Activated naive CD4-positive, alpha-beta T cell treated with anti-CD3 and anti-CD28 coated beads, Interleukin-2, amount 10 ng/mL, durations not matched to agents 7 days and 5 days (primary cell): ENCODE results near the gene TJP2.
"Not testable (repeated sequence)": the region's sequence is repeated elsewhere in the genome, so short reads cannot be mapped to it uniquely, and the experiment has no call there.

Experiments used
- CTCF ChIA-PET: fragments of 350-600 bp; sonication (Branson Sonifier 250); formaldehyde crosslinking; loops from one replicate; lab custom pipeline; 2021; ENCODE audit warnings: antibody characterized with exemption; lab: Charles Lee
- DNase-seq: peaks from one replicate; pipeline ENCODE4 v3.0.0-alpha.2; 2020
- H3K27ac Mint-ChIP-seq: one replicate; pipeline ENCODE4 v1.8.0; 2021; ENCODE audit warnings: mild to moderate bottlenecking, moderate library complexity, mixed read lengths
- H3K27me3 Mint-ChIP-seq: one replicate; pipeline ENCODE4 v1.8.0; 2021; ENCODE audit warnings: mild to moderate bottlenecking, mixed read lengths
- H3K36me3 Mint-ChIP-seq: one replicate; pipeline ENCODE4 v1.8.0; 2021; ENCODE audit warnings: mixed read lengths
- H3K4me1 Mint-ChIP-seq: one replicate; pipeline ENCODE4 v1.8.0; 2021; ENCODE audit warnings: mixed read lengths
- H3K4me3 Mint-ChIP-seq: one replicate; pipeline ENCODE4 v1.8.0; 2021; ENCODE audit warnings: mild to moderate bottlenecking, moderate library complexity, mixed read lengths
- H3K9me3 Mint-ChIP-seq: one replicate; pipeline ENCODE4 v1.8.0; 2021; ENCODE audit warnings: mixed read lengths

TJP2 gene

DNA sequence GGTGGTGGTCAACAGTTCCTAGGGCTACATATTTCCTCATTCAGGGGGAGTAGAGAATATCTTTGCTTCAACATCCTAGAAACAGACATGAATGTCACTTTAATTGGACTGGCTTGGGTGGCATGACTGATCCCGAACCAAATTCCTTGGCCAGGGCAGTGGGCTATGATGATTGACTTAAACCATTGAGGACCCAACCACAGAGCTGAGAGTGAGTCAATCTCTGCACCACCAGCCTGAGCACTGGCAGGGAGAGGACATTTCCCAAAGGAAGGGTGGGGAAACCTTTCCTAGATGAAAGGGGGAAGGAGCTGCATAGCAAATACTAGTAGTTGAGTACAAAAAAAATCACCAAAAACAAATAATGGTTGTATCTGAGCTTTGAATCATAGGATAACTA lies 98.1 kb downstream of the TJP2 start:
- no peak overlapping the region for H3K27ac Mint-ChIP-seq
- H3K36me3 Mint-ChIP-seq: no peaks in the 10 kb centered on the region
- CTCF ChIA-PET: no interaction called here
- peaks cover 3% of the 10 kb centered on the region for H3K27me3 Mint-ChIP-seq
- H3K9me3 Mint-ChIP-seq: peaks cover 4% of the 10 kb centered on the region
- H3K4me3 Mint-ChIP-seq: no peak overlapping the region
- no peak for DNase-seq
- H3K4me1 Mint-ChIP-seq: no peaks in the 10 kb centered on the region

DNA sequence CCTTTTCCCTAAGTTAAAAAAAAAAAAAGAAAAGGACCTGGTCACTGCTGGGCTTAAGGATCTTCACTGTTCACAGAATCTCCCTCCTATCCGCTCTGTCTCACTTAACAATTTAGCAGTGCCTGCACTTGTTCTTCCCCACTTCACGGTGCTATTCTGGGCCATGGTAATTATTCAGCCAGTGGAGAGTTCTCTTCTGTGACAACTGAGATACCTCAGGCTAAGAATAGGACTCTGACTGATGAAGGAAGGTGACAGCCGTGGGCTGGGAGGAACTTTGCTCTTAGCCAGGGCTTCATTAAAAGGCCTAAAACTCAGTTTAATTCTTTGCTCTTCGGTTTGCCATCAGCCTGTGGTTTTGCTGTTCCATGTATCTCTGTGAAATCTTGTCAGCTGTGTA lies 99.1 kb downstream of the TJP2 start:
- CTCF ChIA-PET: no interaction called here
- H3K9me3 Mint-ChIP-seq: peaks cover 4% of the 10 kb centered on the region
- H3K36me3 Mint-ChIP-seq: no peaks in the 10 kb centered on the region
- no peak overlapping the region for H3K27ac Mint-ChIP-seq
- H3K4me1 Mint-ChIP-seq: no peaks in the 10 kb centered on the region
- peaks cover 3% of the 10 kb centered on the region for H3K27me3 Mint-ChIP-seq
- no peak for DNase-seq
- no peak overlapping the region for H3K4me3 Mint-ChIP-seq

DNA sequence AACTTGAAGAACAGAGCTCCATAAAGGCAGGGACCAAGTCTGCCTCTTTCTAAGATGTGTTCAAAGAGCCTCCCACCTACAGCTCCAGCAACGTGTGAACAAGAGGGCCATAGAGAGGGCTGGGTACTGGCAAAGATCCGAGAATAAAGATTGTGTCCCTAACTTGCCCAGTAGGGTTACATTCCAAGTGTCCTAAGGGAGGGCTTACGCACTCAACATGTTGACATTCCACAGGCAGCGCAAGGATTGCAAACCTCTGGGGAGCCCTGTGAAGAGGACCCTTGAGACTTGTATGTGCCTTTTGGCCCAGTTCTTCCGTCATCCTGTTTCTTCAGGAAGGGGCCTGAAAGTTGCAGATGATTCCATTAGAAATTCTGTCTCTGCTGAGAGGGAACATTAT lies 102.7 kb downstream of the TJP2 start:
- no peak for DNase-seq
- H3K9me3 Mint-ChIP-seq: peaks cover 9% of the 10 kb centered on the region
- CTCF ChIA-PET: no interaction called here
- H3K36me3 Mint-ChIP-seq: no peaks in the 10 kb centered on the region
- no peak overlapping the region for H3K27ac Mint-ChIP-seq
- H3K4me3 Mint-ChIP-seq: no peak overlapping the region
- H3K27me3 Mint-ChIP-seq: peaks cover 3% of the 10 kb centered on the region
- H3K4me1 Mint-ChIP-seq: no peaks in the 10 kb centered on the region

DNA sequence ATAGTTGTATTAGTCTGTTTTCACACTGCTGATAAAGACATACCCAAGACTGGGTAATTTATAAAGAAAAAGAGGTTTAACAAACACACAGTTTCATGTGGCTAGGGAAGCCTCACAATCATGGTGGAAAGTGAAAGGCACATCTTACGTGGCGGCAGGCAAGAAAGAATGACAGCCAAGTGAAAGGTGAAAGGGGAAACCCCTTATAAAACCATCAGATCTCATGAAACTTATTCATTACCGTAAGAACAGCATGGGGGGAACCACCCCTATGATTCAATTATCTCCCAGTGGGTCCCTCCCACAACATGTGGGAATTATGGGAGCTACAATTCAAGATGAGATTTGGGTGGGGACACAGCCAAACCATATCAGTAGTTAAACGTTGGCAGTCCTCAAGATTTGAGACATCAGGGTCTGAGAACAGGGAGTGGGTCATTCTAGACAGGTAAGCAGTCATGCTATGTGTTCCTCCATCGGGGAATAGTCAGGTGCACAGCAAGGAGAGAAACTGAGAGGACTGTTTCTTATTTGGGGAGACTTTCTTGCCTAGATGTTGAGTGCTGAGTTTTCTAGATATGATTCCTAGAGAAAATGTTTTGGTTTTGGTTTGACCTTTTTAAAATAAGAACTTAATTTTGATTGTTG lies 105.1 kb downstream of the TJP2 start:
- DNase-seq: no peak
- H3K9me3 Mint-ChIP-seq: peaks cover 9% of the 10 kb centered on the region
- H3K4me3 Mint-ChIP-seq: no peak overlapping the region
- H3K27ac Mint-ChIP-seq: no peak overlapping the region
- no peaks in the 10 kb centered on the region for H3K4me1 Mint-ChIP-seq
- no peaks in the 10 kb centered on the region for H3K36me3 Mint-ChIP-seq
- no peaks in the 10 kb centered on the region for H3K27me3 Mint-ChIP-seq
- CTCF ChIA-PET: no interaction called here

DNA sequence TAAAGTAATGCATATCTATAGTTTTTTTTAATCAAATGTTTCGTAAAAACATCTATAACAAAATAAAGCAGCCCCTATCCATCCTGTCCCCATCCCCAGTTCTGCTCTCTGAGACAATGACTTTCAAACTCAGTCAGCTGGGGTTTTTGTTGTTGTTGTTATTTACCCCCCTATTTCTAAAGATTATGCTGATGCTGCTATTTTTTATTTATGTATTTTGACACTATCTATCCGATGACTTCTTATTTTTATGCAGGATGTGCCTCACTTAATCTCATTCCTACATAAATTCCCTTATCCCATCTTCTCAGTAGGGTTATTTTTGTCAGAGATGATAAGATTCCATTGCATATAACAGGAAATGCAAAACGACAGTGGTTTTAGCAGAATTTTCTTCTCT lies 105.7 kb downstream of the TJP2 start:
- Mint-ChIP-seq H3K9me3 (peaks cover 9% of the 10 kb centered on the region), H3K4me3 (no peak overlapping the region), H3K36me3 (no peaks in the 10 kb centered on the region), H3K27ac (no peak overlapping the region), H3K27me3 (no peaks in the 10 kb centered on the region), H3K4me1 (no peaks in the 10 kb centered on the region)
- CTCF ChIA-PET: no interaction called here
- no peak for DNase-seq

DNA sequence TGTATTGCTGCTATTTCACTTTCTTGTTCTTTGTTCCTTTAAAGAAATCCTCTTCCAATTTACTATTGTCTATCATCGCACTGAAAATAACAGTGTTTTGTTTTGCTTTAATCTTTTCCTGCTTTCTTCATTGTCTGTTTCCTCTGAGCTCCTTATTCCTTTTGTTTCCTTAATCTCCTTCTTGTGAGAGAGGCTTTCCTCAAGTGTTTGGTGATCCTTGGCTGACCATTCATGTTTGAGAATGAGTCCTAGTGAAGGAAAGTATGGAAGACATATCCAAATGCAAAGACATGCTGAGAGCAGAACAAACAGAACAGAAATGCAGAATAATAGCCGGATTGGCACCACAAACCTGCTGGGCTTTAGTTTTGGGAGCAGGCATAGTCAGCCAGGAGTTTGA lies 108.9 kb downstream of the TJP2 start:
- no peak overlapping the region for H3K27ac Mint-ChIP-seq
- no peaks in the 10 kb centered on the region for H3K4me1 Mint-ChIP-seq
- H3K4me3 Mint-ChIP-seq: no peak overlapping the region
- no peak for DNase-seq
- peaks cover 7% of the 10 kb centered on the region for H3K9me3 Mint-ChIP-seq
- CTCF ChIA-PET: no interaction called here
- no peaks in the 10 kb centered on the region for H3K36me3 Mint-ChIP-seq
- no peaks in the 10 kb centered on the region for H3K27me3 Mint-ChIP-seq

DNA sequence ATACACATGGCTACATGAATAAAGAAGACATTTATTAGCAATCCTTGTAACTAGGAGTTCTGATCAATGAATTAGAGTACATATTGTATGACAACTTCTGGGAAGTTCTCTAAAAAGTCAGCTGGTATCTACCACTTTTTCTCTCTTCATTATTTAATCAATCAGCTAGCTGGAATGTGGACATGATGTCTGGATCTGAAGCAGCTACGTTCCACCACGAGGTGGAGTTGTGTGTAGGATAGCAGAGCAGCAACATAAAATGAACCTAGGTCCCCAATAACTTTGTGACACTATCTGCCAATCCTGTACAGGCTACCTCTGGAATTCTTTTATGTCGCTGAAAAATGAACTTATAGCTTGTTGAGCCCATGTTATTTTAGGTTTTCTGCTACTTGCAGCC lies 118.0 kb downstream of the TJP2 start:
- Mint-ChIP-seq H3K4me1 (no peaks in the 10 kb centered on the region), H3K9me3 (no peaks in the 10 kb centered on the region), H3K4me3 (no peak overlapping the region), H3K27ac (no peak overlapping the region), H3K27me3 (peaks cover 9% of the 10 kb centered on the region), H3K36me3 (no peaks in the 10 kb centered on the region)
- CTCF ChIA-PET: no interaction called here
- DNase-seq: no peak

DNA sequence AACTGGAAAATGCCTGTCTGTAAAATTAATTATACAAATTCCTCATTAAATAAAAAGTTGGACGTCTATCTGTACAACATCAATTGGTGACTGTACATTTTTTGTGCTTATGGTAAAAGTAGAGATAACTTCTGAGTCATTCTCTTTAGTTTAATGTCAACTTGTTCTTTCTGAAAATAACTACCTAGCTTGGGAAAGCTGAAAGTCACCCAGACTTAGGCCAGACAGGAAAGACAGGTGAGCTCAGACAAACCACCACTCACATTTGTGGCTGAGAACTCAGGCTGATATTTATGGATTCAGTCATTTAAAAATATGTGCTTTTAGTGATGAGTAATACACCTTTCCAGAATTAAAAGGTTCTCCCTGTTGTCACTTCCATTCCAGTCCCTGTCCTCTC lies 119.1 kb downstream of the TJP2 start:
- CTCF ChIA-PET: no interaction called here
- no peaks in the 10 kb centered on the region for H3K36me3 Mint-ChIP-seq
- no peak overlapping the region for H3K27ac Mint-ChIP-seq
- no peaks in the 10 kb centered on the region for H3K4me1 Mint-ChIP-seq
- DNase-seq: no peak
- peaks cover 19% of the 10 kb centered on the region for H3K27me3 Mint-ChIP-seq
- no peak overlapping the region for H3K4me3 Mint-ChIP-seq
- H3K9me3 Mint-ChIP-seq: no peaks in the 10 kb centered on the region

DNA sequence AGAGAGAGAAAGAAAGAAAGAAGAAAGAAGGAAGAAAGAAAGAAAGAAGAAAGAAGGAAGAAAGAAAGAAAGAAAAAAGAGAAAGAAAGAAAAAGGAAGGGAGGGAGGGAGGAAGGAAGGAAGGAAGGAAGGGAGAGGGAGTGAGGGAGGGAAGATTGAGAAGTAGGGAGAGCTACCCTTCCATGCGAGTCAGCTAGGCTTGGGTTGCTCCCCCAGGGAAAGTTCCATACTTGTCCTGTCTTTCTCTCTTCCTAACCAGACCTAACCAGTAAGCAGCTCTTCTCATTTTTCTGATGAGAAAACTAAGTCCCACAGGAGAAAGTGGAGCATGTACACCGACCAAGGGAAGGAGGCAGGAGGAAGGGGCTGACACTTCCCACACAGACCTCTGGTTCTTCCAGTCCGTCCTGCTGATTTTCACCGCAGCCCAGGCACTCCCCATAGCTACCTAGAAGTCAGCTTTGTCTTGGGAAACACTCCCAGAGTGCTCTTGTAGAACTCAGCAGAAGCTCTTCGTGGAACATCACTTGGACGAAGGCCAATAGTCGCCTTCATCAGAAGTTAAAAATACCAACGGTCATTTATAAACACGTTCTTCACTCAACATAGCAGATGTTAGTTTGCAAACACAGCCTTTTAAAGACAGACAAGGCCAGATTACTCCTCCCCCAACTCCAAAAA lies 121.9 kb downstream of the TJP2 start:
- no peak overlapping the region for H3K27ac Mint-ChIP-seq
- CTCF ChIA-PET: no interaction called here
- H3K4me1 Mint-ChIP-seq: no peaks in the 10 kb centered on the region
- no peak for DNase-seq
- H3K36me3 Mint-ChIP-seq: no peaks in the 10 kb centered on the region
- H3K9me3 Mint-ChIP-seq: no peaks in the 10 kb centered on the region
- H3K27me3 Mint-ChIP-seq: peaks cover 19% of the 10 kb centered on the region
- no peak overlapping the region for H3K4me3 Mint-ChIP-seq

DNA sequence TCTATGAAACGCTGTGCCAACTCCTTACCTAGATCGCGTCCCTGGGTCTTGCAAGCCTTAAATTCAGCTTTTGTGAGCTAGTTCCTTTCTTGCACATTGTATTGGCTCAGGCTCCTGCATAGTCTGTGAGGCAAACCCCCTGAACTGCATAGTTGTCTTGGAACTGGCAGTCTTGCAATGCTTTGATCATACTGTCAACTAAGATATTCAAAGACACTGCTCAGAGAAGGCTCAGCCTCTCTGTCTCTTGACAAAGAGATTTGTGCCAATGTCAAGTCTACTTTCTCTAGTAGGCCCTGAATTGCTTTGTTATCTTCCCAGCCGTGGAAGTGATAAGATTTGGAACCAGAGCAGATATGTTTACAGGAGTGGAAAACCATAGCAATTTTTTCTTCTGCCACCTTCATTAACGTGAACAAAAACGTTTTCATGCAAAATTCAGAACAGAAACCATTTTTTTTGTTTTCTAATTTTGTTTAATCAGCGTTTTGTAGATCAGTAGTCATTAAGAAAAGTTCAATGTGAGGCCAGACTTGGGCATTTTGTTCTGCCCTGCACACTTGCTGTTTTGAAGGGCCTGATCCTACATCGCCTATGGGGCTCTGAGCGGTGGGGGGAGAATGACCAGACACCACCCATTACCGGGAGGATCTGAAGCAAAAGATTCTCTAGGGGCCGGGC lies 123.4 kb downstream of the TJP2 start:
- Mint-ChIP-seq H3K4me3 (no peak overlapping the region), H3K27ac (no peak overlapping the region), H3K36me3 (no peaks in the 10 kb centered on the region), H3K9me3 (no peaks in the 10 kb centered on the region), H3K27me3 (peaks cover 19% of the 10 kb centered on the region), H3K4me1 (no peaks in the 10 kb centered on the region)
- CTCF ChIA-PET: no interaction called here
- DNase-seq: no peak

DNA sequence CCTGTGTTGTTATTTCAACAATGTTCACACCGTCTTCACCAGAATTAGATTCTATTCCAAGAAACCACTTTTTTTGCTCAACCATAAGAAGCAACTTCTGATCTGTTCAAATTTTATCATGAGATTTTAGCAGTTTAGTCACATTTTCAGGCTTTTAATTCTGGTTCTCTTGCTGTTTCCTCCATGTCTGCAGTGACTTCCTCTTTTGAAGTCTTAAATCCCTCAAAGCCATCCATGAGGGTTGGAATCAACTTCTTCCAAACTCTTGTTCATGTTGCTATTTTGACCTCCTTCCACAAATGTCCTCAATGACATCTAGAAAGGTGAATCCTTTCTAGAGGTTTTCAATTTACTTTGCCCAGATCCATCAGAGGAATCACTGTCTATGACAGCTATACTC lies 125.2 kb downstream of the TJP2 start:
- CTCF ChIA-PET: no interaction called here
- no peaks in the 10 kb centered on the region for H3K9me3 Mint-ChIP-seq
- no peaks in the 10 kb centered on the region for H3K36me3 Mint-ChIP-seq
- no peak overlapping the region for H3K4me3 Mint-ChIP-seq
- DNase-seq: no peak
- H3K27me3 Mint-ChIP-seq: peaks cover 19% of the 10 kb centered on the region
- no peak overlapping the region for H3K27ac Mint-ChIP-seq
- no peaks in the 10 kb centered on the region for H3K4me1 Mint-ChIP-seq

DNA sequence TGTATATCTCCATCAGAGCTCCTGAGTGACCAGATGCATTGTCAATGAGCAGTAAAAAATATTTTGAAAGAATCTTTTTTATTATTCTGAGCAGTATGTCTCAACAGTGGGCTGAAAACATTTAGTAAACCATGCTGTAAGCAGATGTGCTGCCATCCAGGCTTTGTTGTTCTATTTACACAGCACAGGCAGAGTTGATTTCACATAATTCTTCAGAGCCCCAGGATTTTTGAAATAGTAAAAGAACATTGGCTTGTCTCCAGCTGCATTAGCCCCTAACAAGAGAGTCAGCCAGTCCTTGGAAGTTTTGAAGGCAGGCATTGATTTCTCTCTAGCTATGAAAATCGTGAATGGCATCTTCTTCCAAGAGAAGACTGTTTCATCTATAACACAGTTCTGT lies 125.7 kb downstream of the TJP2 start:
- CTCF ChIA-PET: no interaction called here
- Mint-ChIP-seq H3K9me3 (no peaks in the 10 kb centered on the region), H3K36me3 (no peaks in the 10 kb centered on the region), H3K4me3 (no peak overlapping the region), H3K27me3 (peaks cover 19% of the 10 kb centered on the region), H3K4me1 (no peaks in the 10 kb centered on the region), H3K27ac (no peak overlapping the region)
- DNase-seq: no peak

DNA sequence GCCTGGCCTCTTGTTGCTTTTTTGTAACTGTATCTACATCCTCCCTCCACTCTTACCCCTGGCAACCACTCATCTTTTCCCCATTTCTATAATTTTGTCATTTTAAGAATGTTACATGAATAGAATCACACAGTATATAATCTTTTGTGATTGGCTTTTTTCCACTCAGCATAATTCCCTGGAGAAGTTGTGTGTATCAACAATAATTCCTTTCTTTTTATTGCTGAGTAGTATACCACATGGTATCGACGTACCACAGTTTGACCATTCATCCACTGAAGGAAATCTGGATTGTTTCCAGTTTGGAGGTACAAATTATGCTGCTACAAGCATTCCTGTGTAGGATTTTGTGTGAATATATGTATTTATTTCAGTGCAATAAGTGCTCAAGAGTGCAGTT lies 129.3 kb downstream of the TJP2 start:
- Mint-ChIP-seq H3K36me3 (no peaks in the 10 kb centered on the region), H3K4me1 (no peaks in the 10 kb centered on the region), H3K27ac (no peak overlapping the region), H3K27me3 (no peaks in the 10 kb centered on the region), H3K4me3 (no peak overlapping the region), H3K9me3 (no peaks in the 10 kb centered on the region)
- CTCF ChIA-PET: no interaction called here
- DNase-seq: no peak

DNA sequence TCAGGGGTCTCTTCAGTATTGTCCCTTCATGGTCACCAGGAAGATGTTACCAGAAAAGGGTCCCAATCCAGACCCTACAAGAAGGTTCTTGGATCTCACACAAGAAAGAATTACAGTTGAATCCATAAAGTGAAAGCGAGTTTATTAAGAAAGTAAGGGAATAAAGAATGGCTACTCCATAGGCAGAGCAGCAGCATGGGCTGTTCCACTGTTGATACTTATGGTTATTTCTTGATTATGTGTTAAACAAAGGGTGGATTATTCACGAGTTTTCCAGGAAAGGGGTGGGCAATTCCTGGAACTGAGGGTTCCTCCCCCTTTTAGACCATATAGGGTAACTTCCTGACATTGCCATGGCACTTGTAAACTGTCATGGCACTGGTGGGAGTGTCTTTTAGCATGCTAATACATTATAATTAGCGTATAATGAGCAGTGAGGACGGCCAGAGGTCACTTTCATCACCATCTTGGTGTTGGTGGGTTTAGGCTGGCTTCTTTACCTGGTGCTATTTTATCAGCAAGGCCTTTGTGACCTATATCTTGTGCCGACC lies 132.9 kb downstream of the TJP2 start:
- H3K27me3 Mint-ChIP-seq, DNase-seq, H3K9me3 Mint-ChIP-seq, H3K27ac Mint-ChIP-seq, H3K4me3 Mint-ChIP-seq, CTCF ChIA-PET, H3K36me3 Mint-ChIP-seq, H3K4me1 Mint-ChIP-seq: not testable (repeated sequence)
